SK-N-SH treated with all-trans-retinoic acid at 6 μM for 48 hours (cell line): ENCODE results near the gene THY1.

ENCODE experiments used
- ATAC-seq: fragments of 200-7000 bp; cut with Tn5 transposase; 3 replicates; pipeline ENCODE4 v1.9.1; 2020; ENCODE audit warnings: mild to moderate bottlenecking, moderate library complexity
- ARNTL ChIP-seq: fragments of 450-650 bp; formaldehyde crosslinking; IDR thresholded peaks from 2 replicates; pipeline ENCODE4 v1.5.0; 2020; ENCODE audit warnings: low read depth, mild to moderate bottlenecking, moderate library complexity, borderline replicate concordance
- BACH2 ChIP-seq: fragments of 250-450 bp; sonication (Bioruptor Pico); IDR thresholded peaks from 2 replicates; pipeline ENCODE4 v1.9.0; 2021; ENCODE audit warnings: mild to moderate bottlenecking, borderline replicate concordance
- CSDC2 ChIP-seq: fragments of 250-450 bp; sonication (Bioruptor Pico); IDR thresholded peaks from 2 replicates; pipeline ENCODE4 v1.5.0; 2020; ENCODE audit warnings: mild to moderate bottlenecking, moderate library complexity
- ESRRG ChIP-seq: fragments of 250-450 bp; sonication (Bioruptor Pico); IDR thresholded peaks from 2 replicates; pipeline ENCODE4 v1.6.1; 2021; ENCODE audit warnings: mild to moderate bottlenecking
- GLIS3 ChIP-seq: fragments of 250-450 bp; sonication (Bioruptor Pico); IDR thresholded peaks from 2 replicates; pipeline ENCODE4 v1.5.0; 2020; ENCODE audit warnings: mild to moderate bottlenecking, moderate library complexity
- ISL1 ChIP-seq: fragments of 250-450 bp; sonication (Bioruptor Pico); IDR thresholded peaks from 2 replicates; pipeline ENCODE4 v2.1.2; 2022; ENCODE audit warnings: mild to moderate bottlenecking, moderate library complexity
- OSR1 ChIP-seq: fragments of 250-450 bp; sonication (Bioruptor Pico); IDR thresholded peaks from 2 replicates; pipeline ENCODE4 v1.8.0; 2022; ENCODE audit warnings: moderate library complexity, mild to moderate bottlenecking, inconsistent platforms
- PPARA ChIP-seq: fragments of 250-450 bp; sonication (Bioruptor Pico); IDR thresholded peaks from 2 replicates; pipeline ENCODE4 v1.5.0; 2020; ENCODE audit warnings: mild to moderate bottlenecking, borderline replicate concordance
- RARB ChIP-seq: fragments of 250-450 bp; sonication (Bioruptor Pico); IDR thresholded peaks from 2 replicates; pipeline ENCODE4 v1.8.0; 2021; ENCODE audit warnings: mild to moderate bottlenecking, moderate library complexity
- SNAI2 ChIP-seq: fragments of 250-450 bp; sonication (Bioruptor Pico); IDR thresholded peaks from 2 replicates; pipeline ENCODE4 v1.5.0; 2020; ENCODE audit warnings: mild to moderate bottlenecking, moderate library complexity
- TOX ChIP-seq: fragments of 250-450 bp; sonication (Bioruptor Pico); IDR thresholded peaks from 2 replicates; pipeline ENCODE4 v1.8.0; 2021; ENCODE audit warnings: mild to moderate bottlenecking, moderate library complexity, borderline replicate concordance
- ZC3H10 ChIP-seq: fragments of 250-450 bp; sonication (Bioruptor Pico); IDR thresholded peaks from 2 replicates; pipeline ENCODE4 v1.5.1; 2021; ENCODE audit warnings: mild to moderate bottlenecking, moderate library complexity
- ZFP3 ChIP-seq: fragments of 250-450 bp; sonication (Bioruptor Pico); IDR thresholded peaks from 2 replicates; pipeline ENCODE4 v1.5.0; 2020; ENCODE audit warnings: mild to moderate bottlenecking, moderate library complexity
- ZFP30 ChIP-seq: fragments of 450-650 bp; formaldehyde crosslinking; IDR thresholded peaks from 2 replicates; pipeline ENCODE4 v1.5.0; 2022; ENCODE audit warnings: mild to moderate bottlenecking, moderate library complexity
- ZNF565 ChIP-seq: fragments of 450-650 bp; formaldehyde crosslinking; conservative IDR thresholded peaks from 2 replicates; pipeline ENCODE4 v1.5.0; 2020; ENCODE audit warnings: low read depth, mild to moderate bottlenecking, moderate library complexity
- ZNF8 ChIP-seq: fragments of 450-650 bp; formaldehyde crosslinking; IDR thresholded peaks from 2 replicates; pipeline ENCODE4 v1.5.0; 2020; ENCODE audit warnings: mild to moderate bottlenecking, moderate library complexity
- TF ChIP-seq, protein P1 (sequence below): fragments of 250-450 bp; sonication (Bioruptor Pico); IDR thresholded peaks from 2 replicates; pipeline ENCODE4 v1.8.0; 2020; ENCODE audit warnings: mild to moderate bottlenecking, moderate library complexity, borderline replicate concordance
- TF ChIP-seq, protein P2 (sequence below): fragments of 250-450 bp; sonication (Bioruptor Pico); IDR thresholded peaks from 2 replicates; pipeline ENCODE4 v1.5.0; 2020; ENCODE audit warnings: mild to moderate bottlenecking, moderate library complexity
- TF ChIP-seq, protein P3 (sequence below): fragments of 250-450 bp; sonication (Bioruptor Pico); IDR thresholded peaks from 2 replicates; pipeline ENCODE4 v1.8.0; 2021; ENCODE audit warnings: low read depth, mild to moderate bottlenecking, moderate library complexity, borderline replicate concordance
- TF ChIP-seq, protein P4 (sequence below): fragments of 250-450 bp; sonication (Bioruptor Pico); IDR thresholded peaks from 2 replicates; pipeline ENCODE4 v1.5.1; 2021; ENCODE audit warnings: mild to moderate bottlenecking, moderate library complexity

Gene THY1

GRCh38 chr11:119423509-119424254 lies 710 bp upstream of the THY1 start (continued):
- no peak for TF ChIP-seq ARNTL (CRISPR knock-in tag)
- TF ChIP-seq, protein P1, sequence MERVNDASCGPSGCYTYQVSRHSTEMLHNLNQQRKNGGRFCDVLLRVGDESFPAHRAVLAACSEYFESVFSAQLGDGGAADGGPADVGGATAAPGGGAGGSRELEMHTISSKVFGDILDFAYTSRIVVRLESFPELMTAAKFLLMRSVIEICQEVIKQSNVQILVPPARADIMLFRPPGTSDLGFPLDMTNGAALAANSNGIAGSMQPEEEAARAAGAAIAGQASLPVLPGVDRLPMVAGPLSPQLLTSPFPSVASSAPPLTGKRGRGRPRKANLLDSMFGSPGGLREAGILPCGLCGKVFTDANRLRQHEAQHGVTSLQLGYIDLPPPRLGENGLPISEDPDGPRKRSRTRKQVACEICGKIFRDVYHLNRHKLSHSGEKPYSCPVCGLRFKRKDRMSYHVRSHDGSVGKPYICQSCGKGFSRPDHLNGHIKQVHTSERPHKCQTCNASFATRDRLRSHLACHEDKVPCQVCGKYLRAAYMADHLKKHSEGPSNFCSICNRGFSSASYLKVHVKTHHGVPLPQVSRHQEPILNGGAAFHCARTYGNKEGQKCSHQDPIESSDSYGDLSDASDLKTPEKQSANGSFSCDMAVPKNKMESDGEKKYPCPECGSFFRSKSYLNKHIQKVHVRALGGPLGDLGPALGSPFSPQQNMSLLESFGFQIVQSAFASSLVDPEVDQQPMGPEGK (CRISPR knock-in tag): no peak
- no peak for TF ChIP-seq GLIS3
- TF ChIP-seq ZNF565: no peak
- TF ChIP-seq RARB (CRISPR knock-in tag): no peak
- TF ChIP-seq, all 23 proteins: peak for 0

DNA sequence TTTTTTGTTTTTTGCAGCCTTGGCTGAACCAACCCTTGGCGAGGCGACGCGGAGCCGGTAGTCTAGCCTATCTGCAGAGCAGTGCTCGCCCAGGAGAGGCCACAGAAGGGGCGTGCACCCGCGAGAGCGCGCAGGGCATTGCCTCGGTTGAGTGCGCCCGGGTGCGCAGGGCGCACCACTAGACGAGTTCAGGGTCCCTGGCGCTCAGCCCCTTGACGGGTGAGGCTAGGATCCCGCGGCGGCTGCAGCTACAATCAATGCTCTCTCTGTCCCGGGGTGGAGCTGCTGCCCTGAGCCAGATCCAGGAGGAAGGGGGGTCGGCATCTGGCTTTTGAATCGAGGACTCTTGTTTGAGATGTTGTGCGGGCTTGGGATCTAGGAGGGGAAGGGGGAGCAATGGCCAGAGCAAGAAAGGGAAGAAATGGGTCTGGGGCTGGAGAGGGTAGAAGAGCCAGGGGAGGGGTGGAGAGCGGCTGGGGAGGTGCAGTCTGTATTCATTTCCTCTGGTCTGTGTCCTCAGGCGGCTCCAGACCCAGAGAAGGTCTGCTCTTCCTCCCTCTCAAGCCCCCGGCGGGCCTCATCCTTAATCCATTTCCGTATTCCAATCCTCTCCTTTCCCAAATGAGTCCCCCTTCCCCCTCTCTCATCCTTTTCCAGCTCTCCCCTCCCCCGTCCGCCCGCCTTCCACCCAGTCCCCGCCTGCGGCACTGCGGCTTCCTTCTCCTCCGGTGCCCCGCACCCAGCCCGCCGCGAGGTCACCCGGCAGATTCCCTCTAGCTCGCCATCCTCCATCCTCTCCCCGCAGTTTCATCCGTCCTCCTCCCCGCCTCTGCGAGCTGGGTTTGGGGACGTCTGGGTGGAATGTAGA lies 797 bp downstream of the THY1 start:
- TF ChIP-seq CSDC2 (CRISPR knock-in tag) (no peak), ISL1 (CRISPR knock-in tag) (no peak), ZFP30 (CRISPR knock-in tag) (no peak), TOX (CRISPR knock-in tag) (no peak), ESRRG (CRISPR knock-in tag) (no peak), ARNTL (CRISPR knock-in tag) (no peak), ZC3H10 (CRISPR knock-in tag) (no peak), ZFP3 (CRISPR knock-in tag) (no peak), GLIS3 (no peak), PPARA (CRISPR knock-in tag) (no peak), RARB (CRISPR knock-in tag) (no peak), ZNF8 (CRISPR knock-in tag) (no peak), SNAI2 (CRISPR knock-in tag) (no peak), BACH2 (CRISPR knock-in tag) (no peak), OSR1 (CRISPR knock-in tag) (no peak), ZNF565 (no peak)
- TF ChIP-seq, protein P1 (CRISPR knock-in tag): no peak
- TF ChIP-seq, protein P2, sequence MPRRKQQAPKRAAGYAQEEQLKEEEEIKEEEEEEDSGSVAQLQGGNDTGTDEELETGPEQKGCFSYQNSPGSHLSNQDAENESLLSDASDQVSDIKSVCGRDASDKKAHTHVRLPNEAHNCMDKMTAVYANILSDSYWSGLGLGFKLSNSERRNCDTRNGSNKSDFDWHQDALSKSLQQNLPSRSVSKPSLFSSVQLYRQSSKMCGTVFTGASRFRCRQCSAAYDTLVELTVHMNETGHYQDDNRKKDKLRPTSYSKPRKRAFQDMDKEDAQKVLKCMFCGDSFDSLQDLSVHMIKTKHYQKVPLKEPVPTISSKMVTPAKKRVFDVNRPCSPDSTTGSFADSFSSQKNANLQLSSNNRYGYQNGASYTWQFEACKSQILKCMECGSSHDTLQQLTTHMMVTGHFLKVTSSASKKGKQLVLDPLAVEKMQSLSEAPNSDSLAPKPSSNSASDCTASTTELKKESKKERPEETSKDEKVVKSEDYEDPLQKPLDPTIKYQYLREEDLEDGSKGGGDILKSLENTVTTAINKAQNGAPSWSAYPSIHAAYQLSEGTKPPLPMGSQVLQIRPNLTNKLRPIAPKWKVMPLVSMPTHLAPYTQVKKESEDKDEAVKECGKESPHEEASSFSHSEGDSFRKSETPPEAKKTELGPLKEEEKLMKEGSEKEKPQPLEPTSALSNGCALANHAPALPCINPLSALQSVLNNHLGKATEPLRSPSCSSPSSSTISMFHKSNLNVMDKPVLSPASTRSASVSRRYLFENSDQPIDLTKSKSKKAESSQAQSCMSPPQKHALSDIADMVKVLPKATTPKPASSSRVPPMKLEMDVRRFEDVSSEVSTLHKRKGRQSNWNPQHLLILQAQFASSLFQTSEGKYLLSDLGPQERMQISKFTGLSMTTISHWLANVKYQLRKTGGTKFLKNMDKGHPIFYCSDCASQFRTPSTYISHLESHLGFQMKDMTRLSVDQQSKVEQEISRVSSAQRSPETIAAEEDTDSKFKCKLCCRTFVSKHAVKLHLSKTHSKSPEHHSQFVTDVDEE (CRISPR knock-in tag): no peak
- TF ChIP-seq, protein P3, sequence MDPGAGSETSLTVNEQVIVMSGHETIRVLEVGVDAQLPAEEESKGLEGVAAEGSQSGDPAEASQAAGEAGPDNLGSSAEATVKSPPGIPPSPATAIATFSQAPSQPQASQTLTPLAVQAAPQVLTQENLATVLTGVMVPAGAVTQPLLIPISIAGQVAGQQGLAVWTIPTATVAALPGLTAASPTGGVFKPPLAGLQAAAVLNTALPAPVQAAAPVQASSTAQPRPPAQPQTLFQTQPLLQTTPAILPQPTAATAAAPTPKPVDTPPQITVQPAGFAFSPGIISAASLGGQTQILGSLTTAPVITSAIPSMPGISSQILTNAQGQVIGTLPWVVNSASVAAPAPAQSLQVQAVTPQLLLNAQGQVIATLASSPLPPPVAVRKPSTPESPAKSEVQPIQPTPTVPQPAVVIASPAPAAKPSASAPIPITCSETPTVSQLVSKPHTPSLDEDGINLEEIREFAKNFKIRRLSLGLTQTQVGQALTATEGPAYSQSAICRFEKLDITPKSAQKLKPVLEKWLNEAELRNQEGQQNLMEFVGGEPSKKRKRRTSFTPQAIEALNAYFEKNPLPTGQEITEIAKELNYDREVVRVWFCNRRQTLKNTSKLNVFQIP (CRISPR knock-in tag): no peak
- TF ChIP-seq, protein P4, sequence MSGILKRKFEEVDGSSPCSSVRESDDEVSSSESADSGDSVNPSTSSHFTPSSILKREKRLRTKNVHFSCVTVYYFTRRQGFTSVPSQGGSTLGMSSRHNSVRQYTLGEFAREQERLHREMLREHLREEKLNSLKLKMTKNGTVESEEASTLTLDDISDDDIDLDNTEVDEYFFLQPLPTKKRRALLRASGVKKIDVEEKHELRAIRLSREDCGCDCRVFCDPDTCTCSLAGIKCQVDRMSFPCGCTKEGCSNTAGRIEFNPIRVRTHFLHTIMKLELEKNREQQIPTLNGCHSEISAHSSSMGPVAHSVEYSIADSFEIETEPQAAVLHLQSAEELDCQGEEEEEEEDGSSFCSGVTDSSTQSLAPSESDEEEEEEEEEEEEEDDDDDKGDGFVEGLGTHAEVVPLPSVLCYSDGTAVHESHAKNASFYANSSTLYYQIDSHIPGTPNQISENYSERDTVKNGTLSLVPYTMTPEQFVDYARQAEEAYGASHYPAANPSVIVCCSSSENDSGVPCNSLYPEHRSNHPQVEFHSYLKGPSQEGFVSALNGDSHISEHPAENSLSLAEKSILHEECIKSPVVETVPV: no peak
- ATAC-seq: peak; percentile 48
